ENCODE results near the gene GABBR1.

The GABBR1 gene

DNA sequence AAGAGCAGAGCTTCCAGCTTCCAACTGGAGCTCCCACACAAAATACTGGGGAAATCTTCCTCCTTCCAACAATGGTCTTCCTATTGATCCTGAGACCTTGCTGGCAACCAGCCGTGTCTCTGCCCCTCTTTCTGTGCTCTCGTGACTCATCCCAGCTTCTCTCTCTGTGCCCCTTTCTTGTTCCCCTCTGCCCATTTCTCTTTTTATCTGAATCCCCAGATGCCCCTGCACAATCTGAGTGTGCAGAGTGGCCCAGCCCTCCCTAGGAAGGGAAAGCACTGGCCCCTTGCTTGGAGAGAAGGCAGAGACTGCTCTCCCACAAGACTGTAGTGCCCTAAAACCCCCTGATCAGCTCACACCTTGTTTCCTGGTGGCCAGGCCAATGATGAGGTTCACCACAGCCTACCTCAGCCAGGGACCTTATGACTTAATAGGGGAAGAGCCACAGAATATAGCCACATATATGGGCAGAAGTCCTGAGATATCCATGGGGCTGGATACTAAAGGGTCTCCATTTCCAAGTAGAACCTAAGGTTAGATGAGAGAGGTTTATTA lies 122.2 kb downstream of the GABBR1 start:
- no peak for DNase-seq (ENCODE audit: low read depth)
- H3K4me3 ChIP-seq (ENCODE audit: low read length) = no peak overlapping the region
- TF ChIP-seq, protein P1, sequence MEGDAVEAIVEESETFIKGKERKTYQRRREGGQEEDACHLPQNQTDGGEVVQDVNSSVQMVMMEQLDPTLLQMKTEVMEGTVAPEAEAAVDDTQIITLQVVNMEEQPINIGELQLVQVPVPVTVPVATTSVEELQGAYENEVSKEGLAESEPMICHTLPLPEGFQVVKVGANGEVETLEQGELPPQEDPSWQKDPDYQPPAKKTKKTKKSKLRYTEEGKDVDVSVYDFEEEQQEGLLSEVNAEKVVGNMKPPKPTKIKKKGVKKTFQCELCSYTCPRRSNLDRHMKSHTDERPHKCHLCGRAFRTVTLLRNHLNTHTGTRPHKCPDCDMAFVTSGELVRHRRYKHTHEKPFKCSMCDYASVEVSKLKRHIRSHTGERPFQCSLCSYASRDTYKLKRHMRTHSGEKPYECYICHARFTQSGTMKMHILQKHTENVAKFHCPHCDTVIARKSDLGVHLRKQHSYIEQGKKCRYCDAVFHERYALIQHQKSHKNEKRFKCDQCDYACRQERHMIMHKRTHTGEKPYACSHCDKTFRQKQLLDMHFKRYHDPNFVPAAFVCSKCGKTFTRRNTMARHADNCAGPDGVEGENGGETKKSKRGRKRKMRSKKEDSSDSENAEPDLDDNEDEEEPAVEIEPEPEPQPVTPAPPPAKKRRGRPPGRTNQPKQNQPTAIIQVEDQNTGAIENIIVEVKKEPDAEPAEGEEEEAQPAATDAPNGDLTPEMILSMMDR (conservative IDR thresholded peaks at IDR 0.05; ENCODE audit: low read length) = no peak

DNA sequence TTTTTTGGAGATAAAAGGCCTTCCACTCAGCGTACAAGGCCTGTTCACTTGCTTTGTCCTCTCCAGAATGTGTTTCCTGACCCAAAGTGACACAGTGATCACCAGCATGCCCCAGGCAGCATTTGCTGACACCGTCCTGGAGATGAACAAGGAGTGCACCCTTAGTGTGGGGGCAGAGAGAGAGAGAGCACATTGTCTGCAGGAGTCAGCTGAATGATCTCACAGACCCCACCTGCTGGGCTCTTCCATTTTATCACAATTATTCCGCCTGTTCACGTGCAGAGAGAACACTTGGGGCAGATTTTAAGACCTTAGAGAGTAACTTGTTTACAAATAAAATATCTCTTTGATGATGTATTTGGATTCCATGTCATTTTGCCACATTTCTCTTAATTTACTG lies 122.8 kb downstream of the GABBR1 start:
- no peak overlapping the region for H3K4me3 ChIP-seq (ENCODE audit: low read length)
- no peak for DNase-seq (ENCODE audit: low read depth)
- TF ChIP-seq, protein P1 (conservative IDR thresholded peaks at IDR 0.05; ENCODE audit: low read length) = no peak

Data from AG10803 (cell line).